ENCODE measurements around the gene SLC25A1. TPM values are rescaled to one million over a fixed set of nuclear protein-coding genes. Genes with fewer than 3 reads are reported as not detected.

SLC25A1 gene
- total RNA-seq, 2 experiments from 2014 or later, result 56.4 to 57.6 TPM

GRCh38 chr22:19175602-19176174, 2.8 kb downstream of the SLC25A1 start:
- intact Hi-C loops (cut with micrococcal nuclease), result no loop called here
- Mint-ChIP-seq H3K4me1 (ENCODE audit: low read depth) (peaks cover 35% of the 10 kb centered on the region), H3K36me3 (ENCODE audit: low read depth) (peaks cover 16% of the 10 kb centered on the region), H3K27ac (no peak overlapping the region), H3K27me3 (no peaks in the 10 kb centered on the region), H3K9me3 (no peaks in the 10 kb centered on the region), H3K4me3 (no peak overlapping the region)
- ChIA-PET CTCF (no interaction called here), POLR2A (interaction anchor here (0.8 to 1.7 kb wide), 2 partner anchors 58 to 268 kb away, joined by 3 to 5 read pairs; no protein-coding TSS in a partner anchor)
- ATAC-seq (no peak), DNase-seq (no peak)
- no peak for TF ChIP-seq CTCF (IDR thresholded peaks at IDR 0.05)

DNA sequence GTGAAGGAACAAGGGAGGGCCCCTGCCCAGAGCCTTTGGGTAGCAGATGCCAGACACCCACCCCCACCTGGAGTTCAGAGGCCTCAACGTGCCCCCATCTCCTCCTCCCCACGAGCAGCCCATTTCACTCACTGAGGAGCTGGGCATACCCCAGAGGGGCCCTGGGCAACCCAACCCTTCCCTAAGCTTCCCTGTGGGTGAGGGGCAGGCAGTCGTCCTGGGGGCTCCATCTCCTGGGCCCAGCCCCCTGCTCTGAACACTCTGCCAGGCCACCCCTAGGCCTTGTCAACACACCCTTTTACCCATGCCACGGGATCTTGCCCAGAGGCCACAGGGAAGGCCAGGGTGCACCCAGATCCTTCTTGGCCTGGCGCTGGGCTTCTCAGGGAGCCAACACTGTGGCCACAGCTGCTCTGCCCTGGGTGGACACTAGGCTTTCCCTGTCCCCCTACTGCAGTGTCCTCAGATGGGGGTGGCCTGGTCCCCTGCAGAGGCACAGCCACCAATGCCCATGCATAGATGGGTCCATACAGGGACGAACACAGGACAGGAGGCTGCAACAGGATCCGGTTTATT, 3.4 kb downstream of the SLC25A1 start:
- H3K4me3 Mint-ChIP-seq, result no peak overlapping the region
- ChIA-PET POLR2A (interaction anchor here (0.8 to 1.7 kb wide), 3 partner anchors 9 to 268 kb away, joined by 3 to 7 read pairs (median 5); no protein-coding TSS in a partner anchor), CTCF (no interaction called here)
- peaks cover 40% of the 10 kb centered on the region for H3K4me1 Mint-ChIP-seq (ENCODE audit: low read depth)
- no peak for TF ChIP-seq CTCF (IDR thresholded peaks at IDR 0.05)
- no peaks in the 10 kb centered on the region for H3K9me3 Mint-ChIP-seq
- ATAC-seq (no peak), DNase-seq (no peak)
- H3K36me3 Mint-ChIP-seq (ENCODE audit: low read depth), result peaks cover 16% of the 10 kb centered on the region
- no peak overlapping the region for H3K27ac Mint-ChIP-seq
- H3K27me3 Mint-ChIP-seq, result peaks cover 4% of the 10 kb centered on the region
- intact Hi-C loops (cut with micrococcal nuclease), result no loop called here

- Mint-ChIP-seq H3K4me1 (ENCODE audit: low read depth) (peaks cover 37% of the 10 kb centered on the region), H3K4me3 (no peak overlapping the region), H3K27ac (no peak overlapping the region), H3K36me3 (ENCODE audit: low read depth) (peaks cover 16% of the 10 kb centered on the region), H3K9me3 (no peaks in the 10 kb centered on the region), H3K27me3 (peaks cover 10% of the 10 kb centered on the region)
- CTCF ChIA-PET, result no interaction called here
- DNase-seq (no peak), ATAC-seq (no peak)
- intact Hi-C loops (cut with micrococcal nuclease), result no loop called here
- POLR2A ChIA-PET, result interaction anchor here (1.1 to 1.7 kb wide), 4 partner anchors 9 to 118 kb away, joined by 3 to 7 read pairs (median 4); no protein-coding TSS in a partner anchor
- TF ChIP-seq CTCF (IDR thresholded peaks at IDR 0.05), result no peak
Observed at GRCh38 chr22:19174106-19175025, 4.2 kb downstream of the SLC25A1 start.

DNA sequence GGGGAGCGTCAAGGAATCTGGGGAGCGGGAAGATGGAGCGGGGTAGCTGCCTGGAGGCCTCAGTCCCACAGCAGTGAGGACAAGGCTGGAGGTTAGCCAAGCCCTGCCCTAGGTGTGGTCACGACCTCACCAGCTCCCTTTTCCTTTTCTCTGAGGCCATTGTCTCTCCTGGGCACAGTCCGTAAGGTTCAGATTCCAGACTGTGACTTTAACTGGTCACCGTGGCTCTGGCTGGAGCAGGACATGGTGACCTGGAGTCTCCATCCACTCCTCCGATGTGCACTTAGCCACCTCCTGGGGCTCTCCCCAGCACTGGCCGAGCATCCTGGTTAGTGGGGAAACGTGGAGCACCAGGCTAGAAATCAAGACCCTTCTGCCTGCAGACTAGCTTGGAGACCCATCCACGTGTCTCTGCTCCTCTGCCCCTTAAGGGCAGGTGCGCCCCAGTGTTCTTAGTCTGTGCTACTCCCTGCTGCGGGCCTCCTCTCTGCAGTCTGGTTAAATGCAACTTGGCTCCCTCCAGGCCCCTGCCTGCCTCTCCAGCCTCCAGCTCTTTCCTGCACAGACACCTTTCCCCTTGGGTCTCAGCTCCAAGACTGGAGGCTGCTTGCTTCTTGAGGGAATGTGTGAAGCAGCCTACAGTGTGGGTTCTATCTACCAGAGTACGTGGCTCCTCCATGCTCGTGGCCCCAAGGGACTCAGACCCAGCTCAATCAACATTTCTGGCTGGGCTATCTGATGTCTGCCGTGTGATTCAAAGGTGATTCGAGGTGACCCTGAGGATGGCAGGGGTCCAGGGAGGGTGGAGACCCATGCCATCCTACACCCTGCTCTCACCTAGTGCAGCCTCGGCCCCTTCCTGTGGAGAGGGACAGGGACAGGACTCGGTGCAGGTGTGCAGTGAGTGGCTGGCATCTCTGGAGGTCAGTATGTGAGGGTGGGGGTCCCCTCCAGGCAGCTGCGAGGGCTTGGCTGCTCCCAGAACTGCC, 5.2 kb downstream of the SLC25A1 start:
- Mint-ChIP-seq H3K4me1 (ENCODE audit: low read depth) (peaks cover 35% of the 10 kb centered on the region), H3K36me3 (ENCODE audit: low read depth) (peaks cover 16% of the 10 kb centered on the region), H3K27me3 (peaks cover 18% of the 10 kb centered on the region), H3K27ac (peak overlapping the region; percentile 90), H3K4me3 (peak overlapping the region; percentile 92), H3K9me3 (no peaks in the 10 kb centered on the region)
- intact Hi-C loops (cut with micrococcal nuclease), result no loop called here
- ChIA-PET CTCF (no interaction called here), POLR2A (interaction anchor here (0.9 to 1.4 kb wide), 5 partner anchors 10 to 119 kb away, joined by 3 to 7 read pairs (median 3); partner anchors contain the start of gene ESS2)
- no peak for ATAC-seq
- no peak for DNase-seq
- TF ChIP-seq CTCF (IDR thresholded peaks at IDR 0.05), result no peak

All from activated CD8-positive, alpha-beta T cell treated with anti-CD3 and anti-CD28 coated beads for 36 hours (primary cell).